ENCODE data around the gene ICAM1. TPM values are rescaled to one million over a fixed set of nuclear protein-coding genes. Genes with fewer than 3 reads are reported as not detected.

ICAM1 gene
- total and polyA plus RNA-seq, 2 donors (not counting 1 experiment from before 2014, with no cell fraction given) = 8.9 to 15.2 TPM

DNA sequence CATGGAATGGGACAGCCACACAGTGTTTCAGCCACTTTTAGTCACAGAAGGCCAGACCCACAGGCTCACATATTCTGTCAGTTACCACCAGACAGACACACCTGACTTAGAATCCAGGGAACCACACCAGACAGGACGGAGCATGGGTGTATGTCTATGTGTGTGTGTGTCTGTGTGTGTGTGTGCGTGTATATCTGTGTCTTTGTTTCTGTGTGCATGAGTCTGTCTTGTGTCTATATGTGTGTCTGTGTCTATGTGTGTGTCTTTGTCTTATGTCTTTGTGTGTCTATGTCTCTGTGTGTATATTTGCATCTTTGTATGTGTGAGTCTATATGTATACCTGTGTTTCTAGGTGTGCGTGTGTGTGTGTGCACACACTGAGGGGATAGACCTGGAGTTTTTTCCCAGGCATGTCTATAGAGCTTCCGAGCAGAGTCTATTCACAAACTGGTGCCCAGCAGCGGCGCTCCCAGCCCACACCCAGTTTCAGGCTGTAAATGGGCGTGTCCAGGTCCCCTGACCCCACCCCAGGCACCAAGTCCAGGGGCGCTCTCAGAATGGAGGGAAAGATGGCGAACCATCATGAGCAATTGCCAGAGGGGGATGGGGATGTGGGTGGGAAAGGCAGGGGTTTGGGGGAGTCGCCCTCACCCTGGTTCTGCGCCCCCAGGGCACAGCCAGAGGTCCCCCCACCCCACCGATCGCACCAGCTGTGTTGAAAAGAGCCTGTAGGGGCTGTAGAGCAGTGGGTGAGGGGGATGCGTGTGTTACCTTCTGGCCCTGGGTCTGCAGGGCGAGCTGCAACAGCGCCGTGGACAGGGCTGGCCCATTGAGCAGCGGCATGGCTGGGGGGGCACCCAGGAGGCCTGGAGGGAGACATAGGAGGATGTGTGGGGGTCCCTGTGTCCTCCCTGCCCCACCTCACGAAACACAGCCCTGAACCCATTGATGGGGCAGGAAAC, 51.2 kb downstream of the ICAM1 start:
- H3K4me3 ChIP-seq (replicated peaks in 1 of 4; ENCODE audit: control extremely low read depth in 1 of 4, insufficient read depth in 1 of 4, low read depth in 3 of 4, low read length in 4 of 4) = no peak overlapping the region
- TF ChIP-seq, protein P1, sequence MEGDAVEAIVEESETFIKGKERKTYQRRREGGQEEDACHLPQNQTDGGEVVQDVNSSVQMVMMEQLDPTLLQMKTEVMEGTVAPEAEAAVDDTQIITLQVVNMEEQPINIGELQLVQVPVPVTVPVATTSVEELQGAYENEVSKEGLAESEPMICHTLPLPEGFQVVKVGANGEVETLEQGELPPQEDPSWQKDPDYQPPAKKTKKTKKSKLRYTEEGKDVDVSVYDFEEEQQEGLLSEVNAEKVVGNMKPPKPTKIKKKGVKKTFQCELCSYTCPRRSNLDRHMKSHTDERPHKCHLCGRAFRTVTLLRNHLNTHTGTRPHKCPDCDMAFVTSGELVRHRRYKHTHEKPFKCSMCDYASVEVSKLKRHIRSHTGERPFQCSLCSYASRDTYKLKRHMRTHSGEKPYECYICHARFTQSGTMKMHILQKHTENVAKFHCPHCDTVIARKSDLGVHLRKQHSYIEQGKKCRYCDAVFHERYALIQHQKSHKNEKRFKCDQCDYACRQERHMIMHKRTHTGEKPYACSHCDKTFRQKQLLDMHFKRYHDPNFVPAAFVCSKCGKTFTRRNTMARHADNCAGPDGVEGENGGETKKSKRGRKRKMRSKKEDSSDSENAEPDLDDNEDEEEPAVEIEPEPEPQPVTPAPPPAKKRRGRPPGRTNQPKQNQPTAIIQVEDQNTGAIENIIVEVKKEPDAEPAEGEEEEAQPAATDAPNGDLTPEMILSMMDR (conservative IDR thresholded peaks at IDR 0.05 in 1 of 2, IDR thresholded peaks at IDR 0.05 in 1 of 2; ENCODE audit: low read depth in 1 of 2, low read length in 2 of 2) = no peak
- TF ChIP-seq EZH2 (IDR thresholded peaks at IDR 0.05; ENCODE audit: low read length, missing control alignments) = no peak
- H3K36me3 ChIP-seq (ENCODE audit: control insufficient read depth, insufficient read depth, low read length) = peaks cover 28% of the 10 kb centered on the region

DNA sequence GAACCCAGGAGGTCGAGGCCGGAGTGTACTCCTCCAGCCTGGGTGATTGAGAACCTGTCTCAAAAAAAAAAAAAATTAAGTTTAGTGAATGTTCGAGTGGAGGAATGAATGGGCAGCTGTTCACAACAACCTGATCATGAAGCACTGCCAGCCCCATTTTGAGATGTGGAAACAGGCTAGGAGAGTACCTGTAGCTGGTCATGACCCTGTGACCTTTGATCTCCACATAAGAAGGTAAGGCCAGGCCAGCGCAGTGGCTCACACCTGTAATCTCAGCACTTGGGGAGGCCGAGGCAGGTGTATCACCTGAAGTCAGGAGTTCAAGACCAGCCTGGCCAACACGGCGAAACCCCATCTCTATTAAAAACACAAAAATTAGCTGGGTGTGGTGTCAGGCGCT, 54.8 kb downstream of the ICAM1 start:
- Histone ChIP-seq H3K9ac (ENCODE audit: insufficient read depth, low read length) (no peak overlapping the region), H3K9me3 (ENCODE audit: control insufficient read depth, insufficient read depth, low read depth, low read length) (no peaks in the 10 kb centered on the region), H3K4me1 (ENCODE audit: control insufficient read depth, extremely low read depth, insufficient read depth, low read length) (no peaks in the 10 kb centered on the region), H3K4me2 (ENCODE audit: extremely low read depth, insufficient read depth, low read length) (no peak overlapping the region), H3K27ac (ENCODE audit: insufficient read depth, low read length) (no peak overlapping the region), H2AFZ (ENCODE audit: low read length) (no peak overlapping the region), H3K4me3 (replicated peaks in 1 of 4; ENCODE audit: control extremely low read depth in 1 of 4, insufficient read depth in 1 of 4, low read depth in 3 of 4, low read length in 4 of 4) (no peak overlapping the region), H3K36me3 (ENCODE audit: control insufficient read depth, insufficient read depth, low read length) (peaks cover 36% of the 10 kb centered on the region), H4K20me1 (ENCODE audit: control insufficient read depth, extremely low read depth, insufficient read depth, low read length) (no peaks in the 10 kb centered on the region), H3K79me2 (ENCODE audit: control insufficient read depth, insufficient read depth, low read length) (peaks cover 8% of the 10 kb centered on the region), H3K27me3 (ENCODE audit: control insufficient read depth, insufficient read depth, low read length) (no peaks in the 10 kb centered on the region)
- TF ChIP-seq, protein P1 (conservative IDR thresholded peaks at IDR 0.05 in 1 of 2, IDR thresholded peaks at IDR 0.05 in 1 of 2; ENCODE audit: low read depth in 1 of 2, low read length in 2 of 2) = no peak
- TF ChIP-seq EZH2 (IDR thresholded peaks at IDR 0.05; ENCODE audit: low read length, missing control alignments) = no peak
- DNase-seq (ENCODE audit: low read depth in 2 of 2) = no peak

More for the DNA sequence above, 51.2 kb downstream of the ICAM1 start:
- Histone ChIP-seq H2AFZ (ENCODE audit: low read length) (no peak overlapping the region), H4K20me1 (ENCODE audit: control insufficient read depth, extremely low read depth, insufficient read depth, low read length) (no peaks in the 10 kb centered on the region), H3K9me3 (ENCODE audit: control insufficient read depth, insufficient read depth, low read depth, low read length) (no peaks in the 10 kb centered on the region), H3K9ac (ENCODE audit: insufficient read depth, low read length) (no peak overlapping the region), H3K4me2 (ENCODE audit: extremely low read depth, insufficient read depth, low read length) (no peak overlapping the region), H3K79me2 (ENCODE audit: control insufficient read depth, insufficient read depth, low read length) (no peaks in the 10 kb centered on the region), H3K27ac (ENCODE audit: insufficient read depth, low read length) (no peak overlapping the region), H3K27me3 (ENCODE audit: control insufficient read depth, insufficient read depth, low read length) (no peaks in the 10 kb centered on the region), H3K4me1 (ENCODE audit: control insufficient read depth, extremely low read depth, insufficient read depth, low read length) (no peaks in the 10 kb centered on the region)
- no peak for DNase-seq (ENCODE audit: low read depth in 2 of 2)

DNA sequence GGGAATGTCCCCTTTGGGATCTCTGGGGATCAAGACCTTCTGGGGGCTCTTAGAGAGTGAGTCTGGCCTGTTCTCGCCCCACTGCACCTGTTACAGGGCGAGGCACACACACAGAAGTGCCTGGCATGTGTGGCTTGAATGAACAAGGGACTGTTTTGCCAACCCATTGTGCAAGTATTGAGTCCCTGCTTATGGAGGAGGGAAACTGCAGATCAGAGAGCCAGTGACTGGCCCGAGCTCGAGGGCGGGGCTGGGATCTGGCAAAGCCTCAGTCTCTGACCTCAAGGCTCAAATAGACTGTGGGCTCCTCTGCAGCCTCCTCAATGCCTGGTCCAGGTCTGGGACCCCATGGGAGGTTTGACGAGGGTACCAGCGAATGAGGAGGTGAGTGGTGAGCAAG, 56.9 kb downstream of the ICAM1 start:
- H3K27ac ChIP-seq (ENCODE audit: insufficient read depth, low read length) = no peak overlapping the region
- H3K4me2 ChIP-seq (ENCODE audit: extremely low read depth, insufficient read depth, low read length) = no peak overlapping the region
- peaks cover 32% of the 10 kb centered on the region for H3K36me3 ChIP-seq (ENCODE audit: control insufficient read depth, insufficient read depth, low read length)
- no peak for DNase-seq (ENCODE audit: low read depth in 2 of 2)
- no peak overlapping the region for H3K9ac ChIP-seq (ENCODE audit: insufficient read depth, low read length)
- H3K27me3 ChIP-seq (ENCODE audit: control insufficient read depth, insufficient read depth, low read length) = no peaks in the 10 kb centered on the region
- peaks cover 24% of the 10 kb centered on the region for H3K79me2 ChIP-seq (ENCODE audit: control insufficient read depth, insufficient read depth, low read length)
- H2AFZ ChIP-seq (ENCODE audit: low read length) = no peak overlapping the region
- TF ChIP-seq EZH2 (IDR thresholded peaks at IDR 0.05; ENCODE audit: low read length, missing control alignments) = no peak
- TF ChIP-seq, protein P1 (conservative IDR thresholded peaks at IDR 0.05 in 1 of 2, IDR thresholded peaks at IDR 0.05 in 1 of 2; ENCODE audit: low read depth in 1 of 2, low read length in 2 of 2) = no peak
- H3K4me3 ChIP-seq (replicated peaks in 1 of 4; ENCODE audit: control extremely low read depth in 1 of 4, insufficient read depth in 1 of 4, low read depth in 3 of 4, low read length in 4 of 4) = no peak overlapping the region
- H3K9me3 ChIP-seq (ENCODE audit: control insufficient read depth, insufficient read depth, low read depth, low read length) = no peaks in the 10 kb centered on the region
- peaks cover 4% of the 10 kb centered on the region for H3K4me1 ChIP-seq (ENCODE audit: control insufficient read depth, extremely low read depth, insufficient read depth, low read length)
- no peaks in the 10 kb centered on the region for H4K20me1 ChIP-seq (ENCODE audit: control insufficient read depth, extremely low read depth, insufficient read depth, low read length)

Measured in fibroblast of lung (primary cell).